Measurements from ENCODE around the gene AFAP1.

AFAP1 gene

DNA sequence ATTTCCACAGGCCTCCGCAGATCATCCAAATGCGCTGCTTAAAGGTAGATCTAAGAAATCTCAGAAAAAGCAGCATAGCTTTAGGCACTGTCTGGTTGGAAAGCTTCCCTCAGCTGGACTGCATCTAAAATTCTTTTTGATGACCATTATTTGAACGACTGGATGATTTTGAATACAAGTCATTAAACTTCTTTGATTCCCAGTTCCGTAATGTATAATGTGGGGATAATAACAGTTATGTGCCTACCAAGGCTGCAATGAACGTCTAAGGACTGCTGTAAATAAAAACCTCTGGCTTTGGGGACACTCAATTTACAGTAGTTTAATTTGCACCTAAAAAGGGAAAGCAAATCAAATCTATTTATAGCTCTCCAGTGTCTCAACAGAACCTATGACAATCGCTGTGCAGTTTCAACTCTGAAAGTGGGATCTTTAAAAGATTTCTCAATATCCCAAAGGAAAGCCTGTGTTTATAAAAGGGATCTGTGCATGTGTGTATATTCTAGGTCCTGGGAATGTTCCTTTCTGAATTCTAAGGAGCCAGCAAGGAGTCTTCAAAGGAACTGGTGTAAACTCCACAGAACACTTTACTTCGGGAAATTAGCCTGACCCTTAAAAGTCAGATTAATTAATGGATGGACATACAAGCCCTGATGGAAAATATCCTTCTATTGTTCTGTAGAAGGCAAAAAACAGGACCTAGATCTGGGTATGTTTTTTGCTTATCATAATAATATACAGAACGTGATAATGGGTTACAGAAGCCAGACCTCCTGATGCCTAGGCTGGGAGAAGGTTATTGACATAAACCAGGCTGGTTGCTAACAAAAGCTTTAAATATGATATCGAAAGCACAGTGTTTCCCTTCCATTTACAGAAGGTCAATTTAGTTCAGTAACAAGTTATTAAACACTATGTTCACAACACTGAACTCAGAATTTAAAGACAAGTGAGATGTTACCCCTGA is 53.4 kb downstream of the AFAP1 start:
- no peak for TF ChIP-seq CTCF (IDR thresholded peaks at IDR 0.05; ENCODE audit: control insufficient read depth, extremely low read depth, insufficient read depth)
- no peak overlapping the region for H3K4me3 ChIP-seq (ENCODE audit: low read depth, low read length)
- DNase-seq (ENCODE audit: low read depth), result no peak

- DNase-seq (ENCODE audit: low read depth), result no peak
- H3K4me3 ChIP-seq (ENCODE audit: low read depth, low read length), result no peak overlapping the region
- no peak for TF ChIP-seq CTCF (IDR thresholded peaks at IDR 0.05; ENCODE audit: control insufficient read depth, extremely low read depth, insufficient read depth)
These were observed 54.2 kb downstream of the AFAP1 start for GRCh38 chr4:7885216-7886006.

GRCh38 chr4:7880683-7881082 is 59.0 kb downstream of the AFAP1 start:
- no peak overlapping the region for H3K4me3 ChIP-seq (ENCODE audit: low read depth, low read length)

DNA sequence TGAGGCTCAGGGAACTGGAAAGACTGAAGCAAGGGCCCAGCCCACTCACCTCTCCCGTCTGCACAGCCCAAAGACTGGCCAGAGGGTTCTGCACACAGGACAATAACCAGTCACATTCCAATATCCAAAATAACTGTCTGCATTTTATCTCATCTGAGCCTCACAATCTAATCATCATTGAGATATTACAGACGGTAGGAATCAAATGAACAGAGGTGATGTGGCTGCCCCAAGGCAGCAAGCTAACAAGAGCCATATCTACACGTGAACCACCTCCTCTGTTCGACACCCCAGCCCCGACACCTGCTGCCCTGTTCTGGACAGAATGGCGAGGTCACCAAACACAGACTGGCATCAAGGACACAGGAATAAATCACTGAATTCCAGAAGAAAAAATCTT is 60.5 kb downstream of the AFAP1 start:
- H3K4me3 ChIP-seq (ENCODE audit: low read depth, low read length), result no peak overlapping the region
- DNase-seq (ENCODE audit: low read depth), result no peak
- TF ChIP-seq CTCF (IDR thresholded peaks at IDR 0.05; ENCODE audit: control insufficient read depth, extremely low read depth, insufficient read depth), result no peak

More at GRCh38 chr4:7880683-7881082, 59.0 kb downstream of the AFAP1 start:
- no peak for TF ChIP-seq CTCF (IDR thresholded peaks at IDR 0.05; ENCODE audit: control insufficient read depth, extremely low read depth, insufficient read depth)
- no peak for DNase-seq (ENCODE audit: low read depth)

- H3K4me3 ChIP-seq (ENCODE audit: low read depth, low read length), result no peak overlapping the region
- DNase-seq (ENCODE audit: low read depth), result no peak
- TF ChIP-seq CTCF (IDR thresholded peaks at IDR 0.05; ENCODE audit: control insufficient read depth, extremely low read depth, insufficient read depth), result no peak
These were observed 61.3 kb downstream of the AFAP1 start for GRCh38 chr4:7878323-7878722.

GRCh38 chr4:7877176-7877575 is 62.5 kb downstream of the AFAP1 start:
- no peak for DNase-seq (ENCODE audit: low read depth)
- H3K4me3 ChIP-seq (ENCODE audit: low read depth, low read length), result no peak overlapping the region
- no peak for TF ChIP-seq CTCF (IDR thresholded peaks at IDR 0.05; ENCODE audit: control insufficient read depth, extremely low read depth, insufficient read depth)

Data from LNCaP clone FGC (cell line).